Caco-2 (cell line): ENCODE results near the gene GH1. TPM values are rescaled to one million over a fixed set of nuclear protein-coding genes. Genes with fewer than 3 reads are reported as not detected.
A peak's percentile ranks its signal among the peaks of the same experiment; 100 is the strongest.

Experiments used
- BruUV-seq: library from RNA; stranded (reverse); fragments of 400-500 nt; replicated peaks from 2 replicates; lab custom pipeline; 2021; lab: Mats Ljungman, UMichigan
- CTCF ChIA-PET: fragments of 300-600 bp; sonication (Branson Sonifier 250); formaldehyde crosslinking; loops from one replicate; lab custom pipeline; 2022; ENCODE audit warnings: antibody characterized with exemption; lab: Charles Lee
- POLR2A ChIA-PET: fragments of 300-600 bp; sonication (Branson Sonifier 250); formaldehyde crosslinking; loops from one replicate; lab custom pipeline; 2022; ENCODE audit warnings: antibody characterized with exemption; lab: Charles Lee
- DNase-seq, 2 experiments: peaks; one replicate each; pipeline versions ENCODE4 v3.0.0 to v3.0.0-alpha.2; 2020 to 2022
- H3K27me3 ChIP-seq: replicated peaks from 2 replicates; pipeline ENCODE4 v1.6.0; 2011; ENCODE audit warnings: low read length; ENCODE audit not compliant: control insufficient read depth, insufficient read depth
- H3K36me3 ChIP-seq: 2 replicates; pipeline ENCODE4 v1.5.1; 2011; ENCODE audit warnings: low read length; ENCODE audit not compliant: control insufficient read depth, insufficient read depth
- H3K4me1 ChIP-seq: fragments of 250-450 bp; sonication (Bioruptor Pico); 2 replicates; pipeline ENCODE4 v1.5.1; 2020; ENCODE audit warnings: mild to moderate bottlenecking
- H3K4me3 ChIP-seq: 2 replicates; pipeline ENCODE4 v1.5.1; 2011; ENCODE audit warnings: low read depth, mild to moderate bottlenecking, control low read depth, low read length
- H3K9me3 ChIP-seq: fragments of 250-450 bp; sonication (Bioruptor Pico); 2 replicates; pipeline ENCODE4 v1.5.1; 2020; ENCODE audit warnings: mild to moderate bottlenecking, moderate library complexity
- H3K27ac Mint-ChIP-seq: one replicate; pipeline ENCODE4 v1.8.0; 2022; ENCODE audit warnings: mixed read lengths; ENCODE audit not compliant: unreplicated experiment
- H3K27me3 Mint-ChIP-seq: one replicate; pipeline ENCODE4 v1.8.0; 2022; ENCODE audit warnings: mixed read lengths; ENCODE audit not compliant: insufficient read depth, unreplicated experiment
- H3K36me3 Mint-ChIP-seq: one replicate; pipeline ENCODE4 v1.8.0; 2022; ENCODE audit warnings: mild to moderate bottlenecking, mixed read lengths; ENCODE audit not compliant: insufficient read depth, unreplicated experiment
- H3K4me1 Mint-ChIP-seq: one replicate; pipeline ENCODE4 v1.8.0; 2022; ENCODE audit warnings: low read depth, mixed read lengths; ENCODE audit not compliant: unreplicated experiment
- H3K4me3 Mint-ChIP-seq: one replicate; pipeline ENCODE4 v1.8.0; 2022; ENCODE audit warnings: mild to moderate bottlenecking, moderate library complexity, mixed read lengths; ENCODE audit not compliant: unreplicated experiment
- H3K9me3 Mint-ChIP-seq: one replicate; pipeline ENCODE4 v1.8.0; 2022; ENCODE audit warnings: mixed read lengths; ENCODE audit not compliant: unreplicated experiment
- CTCF ChIP-seq, 2 experiments: fragments of 200-600 bp in 1 of 2; IDR thresholded peaks; 1 replicate in 1 of 2; 2 replicates in 1 of 2; pipeline versions ENCODE4 v1.5.1 to v1.8.0; 2011 to 2022; ENCODE audit warnings: antibody characterized with exemption in 1 of 2, control low read depth in 1 of 2, inconsistent platforms in 1 of 2, low read depth in 1 of 2, low read length in 1 of 2, mild to moderate bottlenecking in 1 of 2, moderate library complexity in 1 of 2; ENCODE audit not compliant: insufficient read depth in 1 of 2, severe bottlenecking in 1 of 2, unreplicated experiment in 1 of 2
- intact Hi-C: fragments of 100-400 bp; cut with micrococcal nuclease; formaldehyde crosslinking; loops from one replicate; pipeline ENCODE4 v1.10.0; 2022; ENCODE audit not compliant: unreplicated experiment
- total RNA-seq: library from RNA; stranded (reverse); gene quantifications from 2 replicates; pipeline ENCODE4 v1.2.3, GENCODE V29; 2022

Gene GH1
- total RNA-seq, 1 experiment from 2014 or later = not detected

- POLR2A ChIA-PET = no interaction called here
These were observed 4.2 kb downstream of the GH1 start for GRCh38 chr17:63914471-63914870.

GRCh38 chr17:63911657-63912100 is 7.0 kb downstream of the GH1 start:
- peak; percentile 80 to 87 for TF ChIP-seq CTCF (IDR thresholded peaks at IDR 0.05; ENCODE audit: insufficient read depth in 1 of 2, low read depth in 1 of 2, low read length in 1 of 2, severe bottlenecking in 1 of 2, unreplicated experiment in 1 of 2)
- no TSS peak for BruUV-seq
- POLR2A ChIA-PET = no interaction called here
- Mint-ChIP-seq H3K27ac (no peak overlapping the region), H3K4me1 (no peaks in the 10 kb centered on the region), H3K9me3 (no peaks in the 10 kb centered on the region), H3K27me3 (peaks cover 31% of the 10 kb centered on the region), H3K36me3 (no peaks in the 10 kb centered on the region), H3K4me3 (no peak overlapping the region)
- H3K27me3 ChIP-seq = no peaks in the 10 kb centered on the region; the same call in 1 of the 2 replicates
- H3K4me1 ChIP-seq = no peaks in the 10 kb centered on the region
- intact Hi-C loops = no loop called here
- no peaks in the 10 kb centered on the region for H3K36me3 ChIP-seq
- DNase-seq = peak in 1 of 2 experiments; percentile 66
- no peak overlapping the region for H3K4me3 ChIP-seq
- CTCF ChIA-PET = interaction anchor here (0.6 to 2.5 kb wide), 12 partner anchors 19 to 222 kb away, joined by 3 to 16 read pairs (median 4); no protein-coding TSS in a partner anchor
- no peaks in the 10 kb centered on the region for H3K9me3 ChIP-seq

More at GRCh38 chr17:63914471-63914870, 4.2 kb downstream of the GH1 start:
- Mint-ChIP-seq H3K27ac (no peak overlapping the region), H3K36me3 (no peaks in the 10 kb centered on the region), H3K9me3 (no peaks in the 10 kb centered on the region), H3K4me1 (no peaks in the 10 kb centered on the region), H3K27me3 (peaks cover 27% of the 10 kb centered on the region), H3K4me3 (no peak overlapping the region)
- H3K4me3 ChIP-seq = no peak overlapping the region
- TF ChIP-seq CTCF (IDR thresholded peaks at IDR 0.05; ENCODE audit: insufficient read depth in 1 of 2, low read depth in 1 of 2, low read length in 1 of 2, severe bottlenecking in 1 of 2, unreplicated experiment in 1 of 2) = no peak
- intact Hi-C loops = no loop called here
- no peaks in the 10 kb centered on the region for H3K36me3 ChIP-seq
- H3K27me3 ChIP-seq = no peaks in the 10 kb centered on the region
- BruUV-seq = no TSS peak
- H3K4me1 ChIP-seq = no peaks in the 10 kb centered on the region
- CTCF ChIA-PET = interaction anchor here (0.6 kb wide), 1 partner anchor 163 kb away, joined by 3 read pairs; no protein-coding TSS in a partner anchor
- DNase-seq = no peak
- no peaks in the 10 kb centered on the region for H3K9me3 ChIP-seq

GRCh38 chr17:63911041-63911635 is 7.5 kb downstream of the GH1 start, which contains the start of gene CSHL1:
Gene CSHL1, minus strand, starts transcription at chr17:63911258. Its CDS starts 62 bp downstream, at chr17:63911196.
- H3K27me3 Mint-ChIP-seq = peaks cover 26% of the 10 kb centered on the region

More at GRCh38 chr17:63911041-63911635, 7.5 kb downstream of the GH1 start, which contains the start of gene CSHL1:
- H3K27ac Mint-ChIP-seq = no peak within 1 kb of the TSS
- H3K9me3 Mint-ChIP-seq = no peaks in the 10 kb centered on the region
- H3K4me3 ChIP-seq = no peak within 1 kb of the TSS
- CTCF ChIA-PET = interaction anchor here (0.6 to 2.5 kb wide), 10 partner anchors 22 to 222 kb away, joined by 3 to 16 read pairs (median 4); no protein-coding TSS in a partner anchor
- intact Hi-C loops = no loop called here
- no TSS peak for BruUV-seq
- no peaks in the 10 kb centered on the region for H3K36me3 Mint-ChIP-seq
- no peaks in the 10 kb centered on the region for H3K36me3 ChIP-seq
- DNase-seq = no peak
- POLR2A ChIA-PET = no interaction called here
- no peaks in the 10 kb centered on the region for H3K4me1 ChIP-seq
- no peaks in the 10 kb centered on the region for H3K9me3 ChIP-seq
- no peak within 1 kb of the TSS for H3K4me3 Mint-ChIP-seq
- no peaks in the 10 kb centered on the region for H3K4me1 Mint-ChIP-seq
- H3K27me3 ChIP-seq = no peaks in the 10 kb centered on the region; the same call in 1 of the 2 replicates
- no peak for TF ChIP-seq CTCF (IDR thresholded peaks at IDR 0.05; ENCODE audit: insufficient read depth in 1 of 2, low read depth in 1 of 2, low read length in 1 of 2, severe bottlenecking in 1 of 2, unreplicated experiment in 1 of 2)
